Fibroblast of lung (primary cell): Measurements from ENCODE around the gene NRDE2.

ENCODE experiments used
- EZH2 ChIP-seq: IDR thresholded peaks from 2 replicates; pipeline ENCODE4 v1.5.1; 2012; ENCODE audit warnings: low read length, control low read depth, mild to moderate bottlenecking; ENCODE audit errors: missing control alignments
- TF ChIP-seq, protein P1 (sequence below), 2 donors: IDR thresholded peaks in 1 of 2; conservative IDR thresholded peaks in 1 of 2; 1 replicate in 1 of 2; 2 replicates in 1 of 2; pipeline ENCODE4 v1.5.1; 2011 to 2012; ENCODE audit warnings: low read length in 2 of 2, control low read depth in 1 of 2, inconsistent platforms in 1 of 2, low read depth in 1 of 2, mild to moderate bottlenecking in 1 of 2

DNA sequence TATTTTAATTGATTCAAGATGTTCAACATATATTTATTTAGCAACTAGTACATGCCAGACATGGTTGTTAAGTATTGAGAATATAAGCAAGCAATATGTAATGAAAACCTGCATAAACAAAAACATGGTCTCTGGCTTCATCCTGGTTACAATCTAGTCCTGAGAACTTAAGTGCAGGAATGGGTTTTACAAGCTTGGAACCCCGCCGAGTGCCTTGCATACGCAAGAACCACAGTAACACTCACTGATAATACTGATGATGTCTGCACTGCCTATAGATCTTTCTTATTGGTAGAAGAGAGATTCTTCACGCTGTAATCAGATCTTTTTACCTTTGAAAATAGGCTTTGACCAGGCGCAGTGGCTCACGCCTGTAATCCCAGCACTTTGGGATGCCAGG, 42.1 kb upstream of the NRDE2 start:
- TF ChIP-seq, protein P1, sequence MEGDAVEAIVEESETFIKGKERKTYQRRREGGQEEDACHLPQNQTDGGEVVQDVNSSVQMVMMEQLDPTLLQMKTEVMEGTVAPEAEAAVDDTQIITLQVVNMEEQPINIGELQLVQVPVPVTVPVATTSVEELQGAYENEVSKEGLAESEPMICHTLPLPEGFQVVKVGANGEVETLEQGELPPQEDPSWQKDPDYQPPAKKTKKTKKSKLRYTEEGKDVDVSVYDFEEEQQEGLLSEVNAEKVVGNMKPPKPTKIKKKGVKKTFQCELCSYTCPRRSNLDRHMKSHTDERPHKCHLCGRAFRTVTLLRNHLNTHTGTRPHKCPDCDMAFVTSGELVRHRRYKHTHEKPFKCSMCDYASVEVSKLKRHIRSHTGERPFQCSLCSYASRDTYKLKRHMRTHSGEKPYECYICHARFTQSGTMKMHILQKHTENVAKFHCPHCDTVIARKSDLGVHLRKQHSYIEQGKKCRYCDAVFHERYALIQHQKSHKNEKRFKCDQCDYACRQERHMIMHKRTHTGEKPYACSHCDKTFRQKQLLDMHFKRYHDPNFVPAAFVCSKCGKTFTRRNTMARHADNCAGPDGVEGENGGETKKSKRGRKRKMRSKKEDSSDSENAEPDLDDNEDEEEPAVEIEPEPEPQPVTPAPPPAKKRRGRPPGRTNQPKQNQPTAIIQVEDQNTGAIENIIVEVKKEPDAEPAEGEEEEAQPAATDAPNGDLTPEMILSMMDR (conservative IDR thresholded peaks at IDR 0.05 in 1 of 2, IDR thresholded peaks at IDR 0.05 in 1 of 2; ENCODE audit: low read depth in 1 of 2, low read length in 2 of 2): no peak
- TF ChIP-seq EZH2: no peak
